Lung (tissue), 12 donors: ENCODE measurements around the gene ZBTB3. TPM values are rescaled to one million over a fixed set of nuclear protein-coding genes. Genes with fewer than 3 reads are reported as not detected.

Source experiments
- ATAC-seq: fragments of 200-7000 bp; cut with Tn5 transposase; one replicate; pipeline ENCODE4 v1.9.1; 2020; ENCODE audit warnings: moderate number of reproducible peaks; ENCODE audit not compliant: insufficient read depth, low FRiP score
- DNase-seq, 3 donors: peaks; one replicate each; pipeline ENCODE4 v3.0.0-alpha.2; 2013 to 2017
- H3K27ac ChIP-seq, 2 donors: one replicate each; pipeline ENCODE4 v1.5.1; 2013; ENCODE audit warnings: mild to moderate bottlenecking in 2 of 2, moderate library complexity in 2 of 2, control low read depth in 1 of 2, inconsistent platforms in 1 of 2, low read depth in 1 of 2, low read length in 1 of 2
- H3K27me3 ChIP-seq, 3 donors: one replicate each; pipeline ENCODE4 v1.5.1; 2013; ENCODE audit warnings: low read length in 2 of 3; ENCODE audit not compliant: control insufficient read depth in 3 of 3, insufficient read depth in 3 of 3
- H3K36me3 ChIP-seq, 4 donors: one replicate each; pipeline ENCODE4 v1.5.1; 2013; ENCODE audit warnings: low read length in 4 of 4, mild to moderate bottlenecking in 1 of 4, moderate library complexity in 1 of 4; ENCODE audit not compliant: control insufficient read depth in 4 of 4, insufficient read depth in 4 of 4
- H3K4me1 ChIP-seq, 5 donors: one replicate each; pipeline ENCODE4 v1.5.1; 2013; ENCODE audit warnings: low read length in 5 of 5, mild to moderate bottlenecking in 2 of 5, moderate library complexity in 1 of 5; ENCODE audit not compliant: control insufficient read depth in 5 of 5, insufficient read depth in 5 of 5
- H3K4me3 ChIP-seq: one replicate; pipeline ENCODE4 v1.5.1; 2013; ENCODE audit warnings: mild to moderate bottlenecking, control low read depth, moderate library complexity
- H3K9ac ChIP-seq, 2 donors: one replicate each; pipeline ENCODE4 v1.5.1; 2013; ENCODE audit warnings: low read length in 2 of 2, control low read depth in 1 of 2; ENCODE audit not compliant: insufficient read depth in 1 of 2
- H3K9me3 ChIP-seq, 4 donors: one replicate each; pipeline ENCODE4 v1.5.1; 2013; ENCODE audit warnings: low read length in 3 of 4, mild to moderate bottlenecking in 1 of 4, moderate library complexity in 1 of 4; ENCODE audit not compliant: control insufficient read depth in 4 of 4, insufficient read depth in 3 of 4
- CTCF ChIP-seq: IDR thresholded peaks from 2 replicates; pipeline ENCODE4 v1.5.1; 2012; ENCODE audit warnings: mild to moderate bottlenecking; ENCODE audit errors: control extremely low read depth, extremely low read depth
- WGBS, 2 donors: extraction: QIAGEN DNeasy Blood & Tissue Kit; methylation state at CpG; one replicate each; pipeline ENCODE4 v1.1.7; 2013; 5-methylcytosine and 5-hydroxymethylcytosine counted together
- polyA plus RNA-seq, 2 donors: library from polyadenylated mRNA; stranded (reverse); fragments of 200-250 nt; gene quantifications; one replicate each; pipeline ENCODE4 v1.2.1, GENCODE V29; 2013
- total RNA-seq, 2 donors: library from RNA; depleted of rRNA in 1 of 2; stranded (reverse); fragments of >200 nt in 1 of 2; gene quantifications; one replicate each; pipeline ENCODE4 v1.2.1, GENCODE V29; 2014 to 2021
- donor health status: control.
- donor health status: control.
- donor health status: Bipolar disorder and iron deficiency.
- donor health status: healthy.
- donor health status: DM: yes; HTN: yes; CAD: no.

ZBTB3 gene
- total and polyA plus RNA-seq, 4 donors, result 2.1 to 12.9 (median 7.4) TPM

- H3K27me3 ChIP-seq, result no peaks in the 10 kb centered on the region
- H3K27ac ChIP-seq, result peak overlapping the region in 1 of 2 donors; percentile 99
- no peaks in the 10 kb centered on the region for H3K9me3 ChIP-seq
- peak overlapping the region; percentile 85 to 89 for H3K9ac ChIP-seq
- ATAC-seq (no peak), DNase-seq (no peak)
- peak overlapping the region; percentile 98 for H3K4me3 ChIP-seq
- 1 to 2% methylated on average over 7 of the region's 7 CpGs for WGBS, 2 donors
- peaks cover 14 to 41% (median 31%) of the 10 kb centered on the region in 4 donors for H3K36me3 ChIP-seq
- H3K4me1 ChIP-seq, result peaks cover 0 to 35% (median 6%) of the 10 kb centered on the region in 5 donors
- TF ChIP-seq CTCF, result no peak
Observed at GRCh38 chr11:62725646-62726045, 28.3 kb downstream of the ZBTB3 start.

- no peak overlapping the region for H3K27ac ChIP-seq
- H3K9ac ChIP-seq, result peak overlapping the region; percentile 13 to 16
- no peak overlapping the region for H3K4me3 ChIP-seq
- peaks cover 0 to 24% (median 2%) of the 10 kb centered on the region in 5 donors for H3K4me1 ChIP-seq
- no peak for ATAC-seq
- H3K27me3 ChIP-seq, result no peaks in the 10 kb centered on the region
- DNase-seq, result no peak
- 60 to 79% methylated on average over 8 of the region's 8 CpGs for WGBS, 2 donors
- no peaks in the 10 kb centered on the region for H3K9me3 ChIP-seq
- no peak for TF ChIP-seq CTCF
- peaks cover 26 to 56% (median 46%) of the 10 kb centered on the region in 4 donors for H3K36me3 ChIP-seq
Observed at GRCh38 chr11:62724171-62724570, 29.8 kb downstream of the ZBTB3 start.

DNA sequence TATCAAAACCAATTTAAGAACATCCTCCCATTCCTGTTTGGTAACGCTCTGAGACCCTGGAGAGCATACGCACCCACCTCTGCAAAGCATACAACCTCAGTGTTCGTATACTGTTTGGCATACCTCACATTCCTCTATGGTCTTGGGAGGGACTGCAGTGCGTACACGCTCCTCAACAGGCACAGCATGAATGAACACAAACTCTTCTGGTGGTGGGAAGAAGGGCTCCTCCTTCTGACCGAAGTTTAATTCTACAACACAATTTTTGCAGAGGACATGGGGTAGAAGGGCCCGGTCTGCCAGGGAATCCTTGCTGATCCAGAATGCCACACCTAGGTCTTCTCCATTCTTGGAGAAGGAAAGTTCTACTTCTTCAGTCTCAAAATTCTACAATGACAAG is 32.0 kb downstream of the ZBTB3 start:
- H3K27ac ChIP-seq, result no peak overlapping the region
- peaks cover 38 to 66% (median 54%) of the 10 kb centered on the region in 4 donors for H3K36me3 ChIP-seq
- WGBS, 2 donors, result 75 to 82% methylated on average over 7 of the region's 7 CpGs
- ATAC-seq (no peak), DNase-seq (peak in 2 of 3 donors; percentile 31 to 32)
- H3K9ac ChIP-seq, result peak overlapping the region in 1 of 2 donors; percentile 28
- TF ChIP-seq CTCF, result no peak
- peaks cover 0 to 24% (median 2%) of the 10 kb centered on the region in 5 donors for H3K4me1 ChIP-seq
- no peaks in the 10 kb centered on the region for H3K27me3 ChIP-seq
- H3K4me3 ChIP-seq, result no peak overlapping the region
- H3K9me3 ChIP-seq, result no peaks in the 10 kb centered on the region
